Measurements from ENCODE around the gene RAPGEF3. TPM values are rescaled to one million over a fixed set of nuclear protein-coding genes. Genes with fewer than 3 reads are reported as not detected.
A peak's percentile ranks its signal among the peaks of the same experiment; 100 is the strongest.

The RAPGEF3 gene
- total and polyA plus RNA-seq, 2 of the 8 experiments (the other 6 are each of a cell fraction or from before 2014, with no cell fraction given), result 5.0 to 9.4 TPM

- no peak overlapping the region for H3K4me2 ChIP-seq (ENCODE audit: insufficient read depth in 1 of 2, low read depth in 2 of 2, low read length in 2 of 2)
- H3K79me2 ChIP-seq (ENCODE audit: control insufficient read depth in 1 of 2, insufficient read depth in 2 of 2, low read length in 2 of 2), result no peaks in the 10 kb centered on the region
- no peak overlapping the region for H4K8ac ChIP-seq (ENCODE audit: extremely low read depth, insufficient read depth, low read length)
- H4K20me1 ChIP-seq (replicated peaks in 1 of 2; ENCODE audit: control insufficient read depth in 1 of 2, insufficient read depth in 2 of 2, low read length in 2 of 2), result peaks cover 0 to 12% of the 10 kb centered on the region in 2 experiments
- peak overlapping the region; percentile 27; the same call in 1 of the 2 replicates for H2BK12ac ChIP-seq (ENCODE audit: low read depth, low read length)
- no peak overlapping the region for H3K18ac ChIP-seq (ENCODE audit: extremely low read depth, low read length)
- ChIA-PET CTCF (ENCODE audit: partially characterized antibody) (interaction anchor here (0.9 to 58.8 kb wide), 9 partner anchors 9 to 85 kb away, joined by 3 to 2442 read pairs (median 6); partner anchors contain the start of genes ENDOU, RAPGEF3 and RPAP3), POLR2A (ENCODE audit: partially characterized antibody) (interaction anchor here (0.8 to 4.4 kb wide), 9 partner anchors 9 to 71 kb away, joined by 3 to 22 read pairs (median 4); partner anchors contain the start of gene RPAP3)
- no peaks in the 10 kb centered on the region for H3K36me3 ChIP-seq (ENCODE audit: control insufficient read depth in 2 of 4, insufficient read depth in 4 of 4, low read length in 3 of 4)
- peaks cover 0 to 21% (median 11%) of the 10 kb centered on the region in 4 experiments; a peak in 4 of 7 replicates for H3K27me3 ChIP-seq (replicated peaks in 1 of 4; ENCODE audit: control insufficient read depth in 3 of 4, extremely low read depth in 1 of 4, insufficient read depth in 3 of 4, low read length in 3 of 4)
- no peak overlapping the region; the same call in 1 of the 2 replicates for H2BK15ac ChIP-seq (ENCODE audit: low read length)
- H4K5ac ChIP-seq (ENCODE audit: insufficient read length, low read depth, low read length), result no peak overlapping the region
- H2BK20ac ChIP-seq (ENCODE audit: low read length), result no peak overlapping the region
- no peak overlapping the region for H4K91ac ChIP-seq (replicated peaks; ENCODE audit: insufficient read length, low read length)
- no peak for DNase-seq (ENCODE audit: low read depth in 1 of 2, low spot score in 2 of 2)
- H3K27ac ChIP-seq (ENCODE audit: low read depth, low read length), result no peak overlapping the region
- H3K79me1 ChIP-seq (ENCODE audit: low read depth, low read length), result no peaks in the 10 kb centered on the region
- no peak overlapping the region for H3K56ac ChIP-seq (replicated peaks; ENCODE audit: insufficient read length, low read depth, low read length)
- no peak overlapping the region for H3K14ac ChIP-seq (ENCODE audit: insufficient read length)
- H2AK5ac ChIP-seq (ENCODE audit: low read depth, low read length), result 0 out of 2 replicates have a peak overlapping the region, but pooled peaks have one; percentile 90
- no peak for FAIRE-seq
- no peak overlapping the region for H3K4ac ChIP-seq (replicated peaks; ENCODE audit: insufficient read length, low read depth, low read length)
- no peaks in the 10 kb centered on the region for H3K9me3 ChIP-seq (ENCODE audit: insufficient read depth in 2 of 2, low read depth in 1 of 2, low read length in 1 of 2)
- no peak overlapping the region for H2BK120ac ChIP-seq (replicated peaks; ENCODE audit: low read depth, low read length)
- peaks cover 0 to 25% (median 16%) of the 10 kb centered on the region in 4 experiments; a peak in 6 of 7 replicates for H3K4me1 ChIP-seq (replicated peaks in 1 of 4; ENCODE audit: control insufficient read depth in 3 of 4, insufficient read depth in 4 of 4, low read length in 3 of 4)
- peak overlapping the region; percentile 35; the same call in 1 of the 2 replicates for H2BK5ac ChIP-seq (ENCODE audit: low read depth, low read length)
- no peak overlapping the region for H3K23ac ChIP-seq (ENCODE audit: insufficient read length)
- no peak overlapping the region for H3K4me3 ChIP-seq (ENCODE audit: extremely low read depth in 1 of 4, insufficient read depth in 2 of 4, low read depth in 3 of 4, low read length in 4 of 4)
- no peak overlapping the region for H3K9ac ChIP-seq (replicated peaks in 1 of 4; ENCODE audit: extremely low read depth in 1 of 4, low read depth in 3 of 4, low read length in 3 of 4)
- no peak overlapping the region for H2AFZ ChIP-seq (ENCODE audit: low read length)
- 78% methylated on average over 5 of the region's 5 CpGs; no CpG with 5 or more reads in 1 of the 2 experiments for WGBS, 2 experiments (ENCODE audit: extremely low coverage in 1 of 2, insufficient coverage in 1 of 2, insufficient read length in 1 of 2, insufficient replicate concordance in 2 of 2, low coverage in 1 of 2, low lambda C conversion rate in 2 of 2, missing lambda C conversion rate in 1 of 2)
- H3K23me2 ChIP-seq (ENCODE audit: low read depth, low read length), result peaks cover 4% of the 10 kb centered on the region; the same call in 1 of the 2 replicates
- TF ChIP-seq RFX5 (IDR thresholded peaks at IDR 0.05; ENCODE audit: borderline replicate concordance, low read depth, low read length) (no peak), CBX5 (IDR thresholded peaks at IDR 0.05; ENCODE audit: low read depth, low read length) (no peak), CEBPB (IDR thresholded peaks at IDR 0.05; ENCODE audit: low read depth, low read length) (no peak), RXRA (IDR thresholded peaks at IDR 0.05; ENCODE audit: insufficient read depth, low read depth, low read length) (no peak), SUZ12 (IDR thresholded peaks at IDR 0.05; ENCODE audit: low read length) (no peak), EZH2 (IDR thresholded peaks at IDR 0.05; ENCODE audit: low read depth, low read length, severe bottlenecking) (no peak), SAP30 (IDR thresholded peaks at IDR 0.05; ENCODE audit: insufficient read depth, insufficient replicate concordance, low read length) (no peak), USF2 (IDR thresholded peaks at IDR 0.05; ENCODE audit: low read length) (no peak), JUN (IDR thresholded peaks at IDR 0.05; ENCODE audit: low read depth, low read length) (no peak), NANOG (IDR thresholded peaks at IDR 0.05; ENCODE audit: insufficient read depth, low read depth, low read length, poor library complexity, severe bottlenecking) (no peak)
These were observed 17.9 kb upstream of the RAPGEF3 start for GRCh38 chr12:47776471-47777143.

Measured in H1 (cell line).